Stimulated activated CD4-positive, alpha-beta T cell treated with anti-CD3 and anti-CD28 coated beads, TNF-alpha, amount 100 ng/mL, for 4 hours (primary cell): ENCODE measurements around the gene PPP4R4.
"Not testable (repeated sequence)": the region's sequence is repeated elsewhere in the genome, so short reads cannot be mapped to it uniquely, and the experiment has no call there.

Experiments used
- DNase-seq, 3 experiments: peaks; one replicate each; pipeline ENCODE4 v3.0.0-alpha.2; 2020; ENCODE audit warnings: low read depth in 3 of 3

The PPP4R4 gene

DNA sequence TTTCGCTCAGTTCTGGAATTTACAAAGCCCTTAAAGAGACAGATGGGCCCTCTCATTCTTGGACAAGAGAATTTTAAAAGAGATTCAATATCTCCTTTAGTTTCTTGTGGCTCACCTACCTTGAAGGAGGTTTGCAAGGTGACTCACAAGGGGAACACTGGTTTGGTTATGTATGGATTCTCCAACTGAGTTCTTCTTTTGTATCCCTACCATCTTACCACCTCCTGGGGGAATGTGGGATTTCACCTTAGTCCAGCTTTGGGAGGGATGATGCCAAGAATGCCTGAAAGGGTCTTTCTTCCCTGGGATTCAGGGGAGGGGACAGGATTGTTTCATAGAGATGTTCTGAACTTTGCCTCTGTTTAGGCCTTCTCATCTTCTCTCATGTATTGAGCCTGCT is 3.7 kb downstream of the PPP4R4 start:
- no peak for DNase-seq

GRCh38 chr14:94179244-94179643 is 5.1 kb downstream of the PPP4R4 start:
- DNase-seq: no peak

GRCh38 chr14:94180655-94181271 is 6.6 kb downstream of the PPP4R4 start:
- DNase-seq: no peak

DNA sequence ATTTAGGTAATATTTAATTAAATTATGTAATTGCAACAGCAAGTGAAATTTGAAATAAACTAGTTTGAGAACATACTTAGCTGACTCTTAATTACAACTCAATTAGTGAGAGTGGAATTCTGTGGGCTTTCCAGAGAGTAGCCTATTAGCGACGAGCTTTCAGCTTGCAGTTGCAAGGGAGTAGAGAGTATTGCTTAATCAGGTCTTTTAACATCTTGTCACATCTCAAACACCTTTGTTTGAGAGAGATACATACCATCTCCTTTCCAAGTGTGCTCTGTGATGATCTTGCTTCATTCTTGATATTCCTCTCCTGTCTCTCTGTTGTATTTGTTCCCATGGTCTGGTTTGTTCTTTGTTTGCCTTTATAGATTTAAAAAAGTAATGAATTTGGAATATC is 7.7 kb downstream of the PPP4R4 start:
- no peak for DNase-seq

DNA sequence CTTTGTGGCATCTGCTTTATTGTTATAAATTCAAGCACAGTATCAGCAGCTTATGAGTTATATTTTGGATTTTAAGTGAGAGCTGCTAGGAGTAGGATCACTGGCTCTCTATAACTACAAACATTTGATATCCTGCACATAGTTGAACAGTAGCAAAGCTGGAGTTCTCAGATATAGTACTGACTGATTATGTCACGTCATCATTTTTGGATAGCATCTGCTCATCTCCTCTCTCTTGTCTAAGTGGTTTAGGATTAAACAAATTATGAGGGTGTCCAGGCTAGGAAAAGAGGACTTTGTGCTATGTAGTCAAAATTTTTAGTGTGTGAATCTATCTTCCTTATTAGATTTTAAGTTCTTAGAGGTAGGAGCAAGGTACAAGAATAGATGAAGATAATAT is 18.4 kb downstream of the PPP4R4 start:
- no peak for DNase-seq

- DNase-seq: no peak
Observed at GRCh38 chr14:94193776-94194175, 19.7 kb downstream of the PPP4R4 start.

DNA sequence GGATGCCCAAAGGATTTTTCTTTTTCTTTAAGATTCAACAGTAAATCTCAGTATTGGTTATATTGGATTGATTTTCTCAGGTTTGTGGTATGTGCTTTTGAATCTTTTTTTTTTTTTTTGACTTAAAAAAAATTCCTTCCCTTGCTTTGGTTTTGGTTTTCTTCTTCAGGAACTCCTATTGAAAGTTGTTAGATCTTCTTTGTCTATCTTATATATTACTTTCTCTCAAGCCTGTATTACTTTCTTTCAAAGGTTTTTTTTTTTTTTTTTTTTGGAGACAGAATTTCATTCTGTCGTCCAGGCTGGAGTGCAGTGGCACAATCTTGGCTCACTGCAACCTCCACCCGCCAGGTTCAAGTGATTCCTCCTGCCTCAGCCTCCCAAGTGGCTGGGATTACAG is 21.9 kb downstream of the PPP4R4 start:
- DNase-seq: no peak

GRCh38 chr14:94203473-94204210 is 29.5 kb downstream of the PPP4R4 start:
- DNase-seq: no peak

DNA sequence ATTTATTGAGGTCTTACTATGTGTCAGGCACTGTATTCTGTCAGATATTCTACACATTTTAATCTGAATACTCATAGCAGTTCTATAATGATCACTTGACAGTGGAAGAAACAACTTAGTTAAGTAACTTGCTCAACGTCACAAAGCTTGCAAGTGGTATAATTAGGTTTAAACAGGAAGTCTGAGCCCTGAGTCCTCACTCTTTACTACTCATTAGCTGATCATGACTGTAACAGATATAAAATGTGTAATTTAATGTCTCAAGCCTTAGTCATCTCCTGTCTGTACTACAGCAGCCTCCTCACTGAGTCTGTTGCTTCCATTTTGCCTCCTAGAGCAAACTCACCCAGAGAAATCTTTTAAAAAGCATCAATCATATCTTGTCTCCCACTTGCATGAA is 38.9 kb downstream of the PPP4R4 start:
- DNase-seq: no peak

GRCh38 chr14:94213741-94214140 is 39.6 kb downstream of the PPP4R4 start:
- no peak for DNase-seq

GRCh38 chr14:94217116-94217515 is 43.0 kb downstream of the PPP4R4 start:
- DNase-seq: no peak

- DNase-seq: not testable (repeated sequence)
Observed at GRCh38 chr14:94218198-94218886, 44.2 kb downstream of the PPP4R4 start.

GRCh38 chr14:94224040-94224439 is 49.9 kb downstream of the PPP4R4 start:
- DNase-seq: no peak

GRCh38 chr14:94225460-94226378 is 51.6 kb downstream of the PPP4R4 start:
- no peak for DNase-seq

DNA sequence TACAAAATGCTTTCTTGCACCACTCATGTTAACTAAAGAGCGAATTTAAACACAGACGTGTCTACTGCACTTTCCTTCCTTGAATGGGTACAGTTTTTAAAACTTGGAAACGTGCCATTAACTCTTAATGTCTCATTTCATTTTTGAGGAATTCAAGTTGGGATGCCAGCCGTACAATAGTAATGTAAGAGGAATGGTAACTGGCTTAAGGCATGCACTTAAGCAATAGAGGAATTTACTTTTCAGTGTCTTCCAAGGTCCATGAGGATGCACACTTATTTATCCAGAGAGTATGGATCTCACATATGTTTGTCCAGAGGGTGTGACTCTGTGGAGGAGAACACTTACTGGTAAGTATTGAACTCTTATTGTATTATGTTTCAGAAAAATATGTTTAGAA is 52.9 kb downstream of the PPP4R4 start:
- DNase-seq: no peak

GRCh38 chr14:94237046-94237445 is 62.9 kb downstream of the PPP4R4 start:
- DNase-seq: no peak

DNA sequence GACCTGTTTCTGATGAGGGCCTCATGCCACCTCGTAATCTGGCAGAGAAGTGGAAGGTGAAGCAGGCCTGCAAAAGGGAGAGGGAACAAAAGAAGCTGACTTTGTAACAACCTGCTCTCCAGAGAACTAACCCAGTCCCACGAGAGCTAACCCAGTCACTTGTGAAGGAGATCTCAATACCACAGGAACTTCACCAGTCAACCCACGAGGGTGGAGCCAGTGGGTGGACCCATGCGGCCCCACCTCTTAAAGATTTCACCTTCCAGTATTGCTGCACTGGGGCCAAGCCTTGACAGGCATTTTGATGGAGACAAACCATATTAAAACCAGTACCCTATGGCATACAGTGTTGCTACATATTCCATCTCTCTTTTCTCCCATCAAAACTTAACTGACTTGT is 63.9 kb downstream of the PPP4R4 start:
- DNase-seq: no peak

- no peak for DNase-seq
Observed at GRCh38 chr14:94239406-94239805, 65.3 kb downstream of the PPP4R4 start.

DNA sequence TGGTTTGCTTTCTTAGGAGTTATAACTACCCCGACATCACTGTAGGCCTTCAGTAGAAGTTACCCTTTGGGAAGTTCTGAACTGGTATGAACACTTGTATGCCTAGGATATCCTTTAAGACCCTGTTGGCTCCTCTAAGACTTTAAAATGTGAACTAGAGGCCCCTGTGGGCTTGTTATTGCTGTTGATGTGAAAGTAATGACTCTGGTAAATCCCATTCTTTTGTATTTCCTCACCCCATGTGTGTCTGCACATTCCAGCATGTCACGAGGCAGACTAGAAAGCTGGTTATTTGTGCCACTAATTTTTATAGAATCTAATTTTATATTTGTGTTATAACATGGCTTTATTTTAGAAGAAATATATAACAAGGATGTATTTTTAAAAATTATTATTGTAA is 70.1 kb downstream of the PPP4R4 start:
- DNase-seq: no peak

DNA sequence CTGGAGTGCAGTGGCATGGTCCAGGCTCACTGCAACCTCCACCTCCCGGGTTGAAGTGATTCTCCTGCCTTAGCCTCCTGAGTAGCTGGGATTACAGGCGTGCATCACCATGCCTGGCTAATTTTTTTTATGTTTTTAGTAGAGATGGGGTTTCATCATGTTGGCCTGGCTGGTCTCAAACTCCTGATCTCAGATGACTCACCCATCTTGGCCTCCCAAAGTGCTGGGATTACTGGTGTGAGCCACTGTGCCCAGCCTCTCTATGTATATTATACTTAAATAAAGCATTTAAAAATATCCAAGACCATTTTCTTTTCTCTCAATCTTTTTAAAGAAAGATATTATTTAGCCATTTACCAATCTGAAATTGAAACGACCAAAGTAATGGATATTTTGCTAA is 90.1 kb downstream of the PPP4R4 start:
- DNase-seq: not testable (repeated sequence)

DNA sequence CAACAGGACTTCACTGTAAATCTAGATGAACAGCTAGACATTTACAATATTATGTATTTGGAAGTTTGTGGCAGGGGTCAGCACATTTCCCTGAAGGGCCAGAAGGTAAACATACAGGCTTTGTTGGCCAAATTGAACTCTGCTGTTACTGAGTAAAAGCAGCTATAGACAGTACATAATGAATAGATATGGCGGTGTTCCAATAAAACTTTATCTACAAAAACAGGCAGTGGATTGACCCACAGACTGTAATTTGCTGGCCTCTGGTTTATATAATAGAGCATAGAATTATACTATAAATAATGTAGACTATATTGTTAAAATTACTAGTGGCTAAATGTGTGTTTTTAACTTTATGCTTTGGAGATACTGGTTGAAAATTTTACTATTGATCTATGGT is 93.2 kb downstream of the PPP4R4 start:
- no peak for DNase-seq

GRCh38 chr14:94268582-94268981 is 94.5 kb downstream of the PPP4R4 start:
- DNase-seq: not testable (repeated sequence)
